IPS-11a (cell line): ENCODE data around the gene ZNF185.

ENCODE experiments used
- H3K4me3 ChIP-seq: one replicate; pipeline ENCODE4 v1.5.1; 2013; ENCODE audit warnings: low read depth, low read length, control low read depth

Gene ZNF185

DNA sequence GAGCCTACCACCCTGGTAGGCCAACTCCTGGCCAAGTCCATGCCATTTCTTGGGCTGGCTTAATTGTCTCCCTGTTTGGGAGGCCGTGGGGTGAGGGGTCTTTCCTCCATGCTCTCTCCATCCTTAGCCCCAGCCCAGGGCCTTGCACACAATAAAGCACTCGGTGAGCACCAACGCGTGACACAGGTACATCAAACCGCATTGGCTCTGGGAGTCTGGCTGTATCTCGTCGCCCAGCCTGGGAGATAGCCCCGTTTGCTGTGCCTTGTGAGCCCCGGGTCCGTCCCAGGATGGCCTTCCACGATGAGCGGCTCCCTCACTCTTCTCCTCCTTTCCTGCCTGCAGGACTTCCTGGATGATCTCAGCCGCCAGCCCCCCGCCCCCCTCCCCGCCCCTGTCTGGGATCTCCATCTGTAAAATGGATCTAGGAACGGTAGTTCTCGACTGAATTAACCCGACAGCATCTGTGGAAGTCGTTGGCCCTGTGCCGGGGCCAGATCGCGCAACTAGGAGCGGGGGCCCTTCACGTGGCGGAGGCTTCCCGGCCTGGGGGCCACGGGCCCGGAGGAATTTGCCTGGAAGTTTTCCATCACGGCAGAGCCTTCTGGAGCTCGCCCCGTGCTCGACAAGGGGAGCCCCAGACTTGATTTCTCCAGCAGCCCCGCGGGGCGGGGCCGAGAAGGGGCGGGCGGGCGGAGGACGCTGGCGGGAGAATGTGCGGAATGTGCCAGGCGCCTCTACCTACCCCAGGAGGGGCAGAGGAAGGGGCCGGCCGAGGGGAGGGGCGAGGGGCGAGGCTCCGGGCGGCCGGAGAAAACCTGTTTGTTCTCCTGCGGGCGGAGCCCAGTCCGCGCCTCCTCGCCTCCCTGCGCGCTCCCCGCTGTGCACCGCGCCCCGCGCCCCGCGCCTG is at the start of gene ZNF185:
Gene ZNF185 (plus strand): TSS at position 846 of the 910 bp plus-strand sequence. CDS start 16,423 bp downstream, outside the sequence.
- H3K4me3 ChIP-seq: peak within 1 kb of the TSS; percentile 17

DNA sequence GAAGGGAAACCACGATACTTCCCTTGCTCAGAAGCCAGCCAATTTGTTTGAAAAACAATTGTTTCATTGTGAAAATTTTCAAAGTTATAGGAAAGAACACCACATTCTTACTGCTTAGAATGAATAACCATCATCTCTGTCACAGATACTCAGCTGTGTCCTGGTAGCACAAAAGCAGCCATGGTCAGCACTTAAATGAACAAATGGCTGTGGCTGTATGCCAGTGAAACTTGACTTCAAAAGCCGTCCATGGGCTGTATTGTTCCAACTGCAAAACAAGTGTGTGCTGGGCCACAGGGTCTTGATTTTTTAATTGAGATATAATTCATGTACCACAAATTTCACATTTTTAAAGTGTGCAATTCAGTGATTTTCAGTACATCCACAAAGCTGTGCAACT is 47.4 kb upstream of the ZNF185 start:
- H3K4me3 ChIP-seq: no peak overlapping the region

DNA sequence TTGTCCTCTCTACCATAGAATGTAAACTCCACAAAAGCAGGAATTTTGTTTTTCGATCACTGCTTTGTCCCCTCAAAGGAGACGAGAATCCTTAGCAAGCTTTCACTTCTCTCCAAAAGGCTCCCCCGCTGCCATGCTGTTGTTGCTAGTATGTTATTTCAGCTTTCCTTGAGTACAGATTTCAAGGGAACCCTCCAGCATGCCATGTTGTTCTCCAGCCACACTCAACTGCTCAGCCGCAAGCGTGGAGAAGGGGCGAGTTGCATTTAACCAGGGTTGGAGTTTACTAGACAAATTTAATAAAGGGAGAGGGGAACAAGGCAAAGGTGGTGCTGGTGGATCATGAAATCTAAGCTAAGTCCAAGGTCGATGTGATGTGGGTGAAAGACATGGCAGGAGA is 43.9 kb upstream of the ZNF185 start:
- no peak overlapping the region for H3K4me3 ChIP-seq

DNA sequence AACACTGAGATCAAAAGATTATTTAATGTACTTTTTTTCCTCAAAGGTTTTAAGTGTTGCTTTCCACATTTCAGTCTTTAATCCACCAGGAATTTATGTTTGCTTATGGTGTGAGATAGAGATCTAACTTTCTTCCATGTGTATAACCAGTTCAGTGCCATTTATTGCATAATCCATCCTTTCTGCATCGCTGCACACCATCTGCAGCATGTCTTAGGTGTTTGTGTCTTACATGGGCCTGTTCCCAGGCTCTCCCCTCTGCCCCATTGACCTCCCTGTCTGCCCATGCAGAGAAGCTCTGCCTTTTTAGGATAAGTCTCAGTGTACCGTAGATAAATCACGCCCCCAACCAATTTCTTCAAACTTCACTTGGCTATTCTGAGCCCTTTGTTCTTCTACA is 36.8 kb upstream of the ZNF185 start:
- no peak overlapping the region for H3K4me3 ChIP-seq

DNA sequence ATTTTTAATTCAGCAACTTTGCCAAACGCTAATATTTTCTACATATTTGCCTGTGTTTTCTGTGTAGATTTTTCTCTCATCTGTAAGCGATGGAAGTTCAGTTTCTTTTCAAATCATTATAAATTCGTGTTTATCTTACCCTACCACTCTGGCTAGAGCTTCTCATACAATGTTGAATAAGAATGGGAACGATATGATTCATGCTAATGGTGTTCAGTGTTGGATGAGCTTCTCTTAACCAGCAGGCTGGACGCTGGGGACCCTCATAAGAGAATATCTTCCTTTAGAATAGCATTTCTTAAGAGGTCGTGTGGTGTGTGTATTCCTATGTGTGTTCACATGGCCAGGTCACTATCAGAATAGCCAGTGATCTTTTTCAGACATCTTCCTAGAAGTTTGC is 36.0 kb upstream of the ZNF185 start:
- H3K4me3 ChIP-seq: no peak overlapping the region

DNA sequence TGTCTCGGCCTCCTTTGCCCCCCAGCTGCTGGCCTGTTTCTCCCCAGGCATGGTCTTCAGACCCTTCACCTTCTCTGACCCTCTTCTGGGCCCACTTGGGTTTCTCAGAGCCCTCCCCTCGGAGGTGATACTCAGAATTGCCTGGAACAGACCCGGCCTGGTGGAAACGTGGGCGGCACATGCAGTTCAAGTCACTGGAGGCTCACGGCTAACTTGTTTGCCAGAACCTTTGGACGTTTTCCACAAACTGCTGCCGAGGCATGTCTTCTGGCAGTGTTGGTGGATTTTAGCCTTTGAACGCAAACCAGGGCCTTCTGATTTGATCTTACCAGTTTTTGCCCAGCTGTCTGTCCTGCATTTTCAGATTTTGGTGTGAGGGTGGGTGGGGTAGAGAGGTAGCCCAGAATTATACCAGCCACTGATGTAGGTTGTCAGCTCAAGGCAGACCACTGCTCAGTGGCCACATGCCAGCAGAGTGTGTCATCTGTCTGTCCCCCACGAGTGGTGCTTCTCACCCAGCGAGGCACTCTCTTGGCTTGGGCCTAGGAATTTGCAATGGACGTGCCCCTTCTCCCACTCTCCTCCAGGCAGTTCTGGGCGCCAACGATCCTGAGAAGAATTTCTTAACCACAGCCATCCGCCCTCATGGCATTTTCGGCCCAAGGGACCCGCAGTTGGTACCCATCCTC is 32.5 kb upstream of the ZNF185 start:
- no peak overlapping the region for H3K4me3 ChIP-seq

DNA sequence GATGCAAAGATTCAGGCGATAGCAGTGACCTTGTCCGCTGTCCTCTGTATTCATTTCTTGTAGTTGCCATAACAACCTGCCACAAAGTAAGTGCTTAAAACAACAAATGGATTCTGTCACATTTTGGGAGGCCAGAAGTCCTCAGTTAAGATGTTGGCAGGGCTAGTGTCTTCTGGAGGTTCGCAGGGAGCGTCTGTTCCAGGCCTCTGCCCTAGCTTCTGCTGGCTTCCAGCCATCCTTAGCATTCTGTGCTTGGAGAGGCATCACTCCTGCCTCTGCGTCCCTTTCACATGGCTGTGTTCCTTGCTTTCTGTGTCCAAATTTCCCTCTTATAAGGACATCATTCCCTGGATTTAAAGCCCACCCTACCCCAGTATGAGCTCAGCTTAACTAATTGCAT is 31.5 kb upstream of the ZNF185 start:
- H3K4me3 ChIP-seq: no peak overlapping the region

DNA sequence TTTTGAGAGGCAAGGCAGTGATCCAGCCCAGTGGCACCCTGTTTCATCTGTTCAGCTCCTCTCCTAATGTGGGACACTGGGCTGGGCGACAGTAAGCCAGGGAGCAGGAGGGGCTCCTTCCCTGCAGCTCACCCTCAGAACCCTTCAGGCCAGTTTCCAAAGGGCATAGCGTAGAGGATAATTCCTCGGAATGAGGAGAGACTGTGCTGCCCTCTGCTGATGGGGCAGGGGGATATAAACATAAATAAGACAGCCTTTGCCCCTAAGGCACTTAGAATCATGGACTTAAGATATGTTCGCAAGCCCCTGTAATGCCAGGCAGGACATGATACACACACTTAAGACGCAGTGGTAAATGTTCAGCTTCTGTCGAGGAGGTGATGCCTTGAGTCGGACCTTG is 27.9 kb upstream of the ZNF185 start:
- no peak overlapping the region for H3K4me3 ChIP-seq

DNA sequence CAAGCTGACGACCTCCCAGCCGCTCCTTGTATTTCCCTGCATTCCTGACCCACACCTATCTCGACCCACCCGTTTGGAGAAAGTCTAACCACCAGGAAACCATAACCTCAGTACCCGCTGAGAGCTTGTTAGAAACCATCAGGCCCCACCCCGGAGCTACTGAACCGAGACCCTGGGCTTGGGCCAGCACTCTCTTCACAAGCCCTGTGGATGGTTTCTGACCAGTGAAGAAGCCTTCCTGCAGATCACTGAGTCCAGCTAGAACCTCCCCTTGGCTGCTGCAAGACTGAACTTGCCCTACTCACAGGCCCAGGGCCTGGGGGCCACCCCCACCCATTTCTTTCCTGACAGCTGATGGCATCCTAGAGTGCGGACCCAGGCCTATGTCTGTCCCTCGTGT is 26.6 kb upstream of the ZNF185 start:
- no peak overlapping the region for H3K4me3 ChIP-seq

DNA sequence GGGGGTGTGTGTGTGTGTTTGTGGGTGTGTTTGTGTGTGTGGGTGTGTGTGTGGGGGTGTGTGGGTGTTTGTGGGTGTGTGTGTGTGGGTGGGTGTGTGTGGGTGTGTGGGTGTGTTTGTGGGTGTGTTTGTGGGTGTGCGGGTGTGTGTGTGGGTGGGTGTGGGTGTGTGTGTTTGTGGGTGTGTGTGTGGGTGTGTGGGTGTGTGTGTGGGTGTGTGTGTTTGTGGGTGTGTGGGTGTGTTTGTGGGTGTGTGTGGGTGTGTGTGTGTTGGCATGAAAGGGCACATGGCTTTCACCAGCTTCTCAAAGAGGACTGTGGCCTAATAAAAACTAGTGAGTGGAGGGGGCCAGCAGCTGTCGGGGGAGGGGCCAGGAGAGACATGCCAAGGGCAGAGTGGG is 25.3 kb upstream of the ZNF185 start:
- no peak overlapping the region for H3K4me3 ChIP-seq

DNA sequence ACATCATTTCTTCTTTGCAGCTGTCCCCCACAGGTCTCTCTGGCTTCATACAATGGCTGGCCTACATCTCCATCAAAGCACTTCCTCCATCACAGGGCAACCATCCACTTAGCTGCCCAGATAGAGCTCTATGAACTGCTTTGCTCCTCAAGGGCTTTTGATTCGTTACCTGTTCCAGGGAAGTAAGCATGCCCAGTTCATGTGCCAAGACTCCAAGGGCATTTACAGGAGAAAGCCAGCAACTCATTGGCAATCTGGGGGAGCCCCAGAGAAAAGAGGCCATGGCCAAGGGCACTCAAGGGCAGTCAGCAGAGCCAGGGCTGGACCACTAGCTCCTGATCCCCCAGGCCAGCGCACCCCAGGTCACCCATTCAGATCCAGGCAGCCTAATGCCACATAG is 24.5 kb upstream of the ZNF185 start:
- no peak overlapping the region for H3K4me3 ChIP-seq

DNA sequence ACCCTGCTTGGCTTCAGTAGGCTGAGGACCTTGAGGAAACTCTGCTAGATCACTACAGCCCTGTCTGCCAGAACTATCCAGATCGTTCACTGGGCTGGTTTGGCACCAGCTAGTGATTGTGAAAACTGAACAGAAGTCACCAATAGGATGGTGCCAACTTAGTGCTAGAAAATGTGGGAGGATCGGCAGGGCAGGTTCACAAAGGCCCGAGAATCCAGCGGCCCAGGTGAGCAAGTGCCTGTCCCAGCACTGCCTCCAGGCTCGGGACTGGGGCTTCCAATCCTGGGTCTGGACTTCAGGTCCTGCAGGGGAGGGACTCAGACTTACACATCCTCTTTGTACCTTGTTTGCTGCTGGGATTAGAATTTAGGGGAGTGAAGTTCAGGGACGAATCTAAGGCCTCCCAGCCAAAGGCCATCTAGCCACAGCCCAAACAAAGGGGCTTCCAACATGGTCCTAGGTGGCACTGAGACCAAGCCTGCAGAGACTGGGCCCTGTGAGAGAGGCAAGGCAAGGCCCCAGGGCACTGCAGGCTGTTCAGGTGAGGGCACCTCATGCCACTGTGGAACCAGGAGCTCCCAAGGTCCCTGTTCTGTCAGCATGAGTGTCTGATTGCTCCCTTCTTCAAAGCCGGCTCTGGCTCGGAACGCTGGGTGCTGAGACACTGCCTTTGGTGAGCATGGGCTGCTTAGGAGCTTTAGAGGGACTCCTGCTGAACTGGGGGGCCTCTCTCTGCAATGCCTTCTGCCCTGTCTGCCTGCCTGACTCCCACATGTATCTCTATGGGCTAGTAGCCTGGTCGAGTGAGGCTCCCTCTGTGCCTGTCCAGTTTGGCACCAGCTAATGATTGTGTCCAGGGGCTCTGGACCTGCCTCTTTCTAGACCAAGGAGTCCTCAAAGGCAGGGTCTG is 20.7 kb upstream of the ZNF185 start:
- no peak overlapping the region for H3K4me3 ChIP-seq

DNA sequence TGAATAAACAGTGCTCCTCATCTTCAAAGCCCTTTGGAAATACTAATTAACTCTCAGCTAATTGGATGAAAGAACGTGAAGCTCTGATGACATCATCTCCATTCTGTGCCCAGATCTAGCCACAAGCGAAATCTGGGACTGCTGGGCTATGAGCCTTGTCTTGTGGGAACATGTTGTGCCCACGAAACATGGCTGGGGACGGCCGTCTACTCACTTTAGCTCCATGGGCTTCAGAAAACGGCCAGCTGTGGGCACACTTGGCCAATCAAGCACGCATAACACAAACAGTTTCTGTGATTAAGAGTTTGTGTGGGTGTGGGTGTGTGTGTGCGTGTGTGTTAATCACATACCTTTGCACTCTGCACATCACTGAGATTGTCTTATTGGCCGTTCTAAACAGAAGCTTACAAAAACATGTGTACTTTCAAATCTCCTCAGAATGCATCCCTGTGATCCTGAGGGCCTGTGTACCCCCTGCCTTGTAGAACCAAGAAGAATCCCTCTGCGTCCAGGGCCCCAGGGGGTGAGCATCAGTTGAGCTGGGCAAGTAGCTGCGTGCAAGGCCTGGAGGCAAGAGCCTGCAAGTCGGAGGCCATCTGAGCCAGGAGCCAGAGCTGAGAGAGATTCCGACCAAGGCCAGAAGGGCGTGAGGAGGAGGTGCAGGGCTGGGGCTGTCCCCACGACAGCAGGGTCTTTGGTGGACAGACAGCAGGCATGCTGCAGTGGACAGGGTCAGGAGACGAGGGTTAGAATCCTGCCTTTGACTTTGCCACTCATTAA is 18.7 kb upstream of the ZNF185 start:
- no peak overlapping the region for H3K4me3 ChIP-seq

DNA sequence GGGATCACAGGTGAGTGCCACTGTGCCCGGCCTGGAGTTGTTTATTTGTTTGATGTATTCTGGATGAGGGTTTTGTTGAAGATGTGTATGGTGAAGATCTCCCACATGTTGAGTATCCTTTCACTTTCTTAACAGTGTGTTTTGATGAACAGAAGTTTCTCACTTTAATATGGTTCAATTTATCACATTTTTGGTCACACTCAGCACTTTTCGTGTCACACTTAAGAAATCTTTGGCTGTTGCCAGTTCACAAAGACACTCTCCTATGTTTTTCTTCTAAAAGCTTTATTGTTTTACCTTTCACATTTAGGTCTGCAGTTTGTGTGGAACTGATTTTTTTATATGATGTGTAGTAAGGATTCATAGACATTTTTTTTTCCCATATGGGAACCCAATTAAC is 16.6 kb upstream of the ZNF185 start:
- H3K4me3 ChIP-seq: no peak overlapping the region

DNA sequence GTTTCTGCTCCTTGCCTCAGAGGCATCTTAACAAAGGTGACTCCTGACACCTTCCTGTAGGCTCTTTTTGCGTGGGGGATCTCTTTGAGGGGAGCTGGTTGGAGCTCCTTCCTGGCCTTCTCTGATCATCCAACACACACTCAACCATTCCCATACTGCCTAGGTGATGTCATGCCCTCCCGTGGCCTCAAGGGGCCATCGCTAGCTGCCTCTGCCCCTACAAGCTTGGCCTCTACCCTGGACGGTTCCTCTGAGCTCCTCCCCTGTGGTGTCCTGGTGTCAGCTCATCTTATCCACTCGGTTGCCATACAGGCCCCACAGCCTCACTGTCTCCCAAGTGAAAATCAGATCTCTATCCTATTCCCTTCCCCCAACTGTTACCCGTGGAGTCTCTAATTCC is 13.7 kb upstream of the ZNF185 start:
- no peak overlapping the region for H3K4me3 ChIP-seq

DNA sequence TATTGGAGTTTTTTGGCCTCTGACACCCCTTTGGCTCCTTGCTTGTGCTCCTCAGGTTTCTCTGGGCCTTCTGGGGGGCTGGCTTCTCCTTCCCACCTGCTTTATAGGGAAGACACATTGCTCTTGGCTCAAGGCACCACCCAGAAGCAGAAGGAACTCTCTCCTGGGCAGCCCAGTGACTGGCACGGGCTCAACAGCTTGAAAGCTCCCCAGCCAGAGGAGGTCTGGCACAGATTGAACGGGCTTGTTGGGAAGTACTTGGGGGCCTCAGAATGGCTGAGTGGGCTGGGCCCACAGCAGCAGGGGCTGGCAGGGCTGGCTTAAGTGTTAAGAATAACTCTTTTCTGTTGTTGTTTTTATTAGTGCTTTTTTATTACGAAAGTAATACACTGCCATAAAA is 11.2 kb upstream of the ZNF185 start:
- no peak overlapping the region for H3K4me3 ChIP-seq

DNA sequence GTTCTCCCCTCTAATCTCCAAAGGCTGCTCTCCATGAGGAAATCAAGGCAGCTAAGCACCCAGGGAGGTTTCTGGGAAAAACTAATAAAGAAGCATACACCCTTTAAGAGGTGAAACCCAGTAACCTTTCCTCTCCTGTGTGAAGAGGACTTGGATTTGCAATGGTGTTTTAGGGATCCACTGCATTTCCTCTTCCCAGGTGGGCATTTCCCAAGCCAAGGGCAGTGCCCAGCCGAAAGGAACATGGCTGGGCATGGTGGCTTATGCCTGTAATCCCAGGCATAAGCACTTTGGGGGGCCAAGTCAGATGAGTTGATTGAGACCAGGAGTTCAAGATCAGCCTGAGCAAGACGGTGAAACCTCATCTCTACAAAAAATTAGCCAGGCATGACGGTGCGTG is 5.4 kb upstream of the ZNF185 start:
- no peak overlapping the region for H3K4me3 ChIP-seq

DNA sequence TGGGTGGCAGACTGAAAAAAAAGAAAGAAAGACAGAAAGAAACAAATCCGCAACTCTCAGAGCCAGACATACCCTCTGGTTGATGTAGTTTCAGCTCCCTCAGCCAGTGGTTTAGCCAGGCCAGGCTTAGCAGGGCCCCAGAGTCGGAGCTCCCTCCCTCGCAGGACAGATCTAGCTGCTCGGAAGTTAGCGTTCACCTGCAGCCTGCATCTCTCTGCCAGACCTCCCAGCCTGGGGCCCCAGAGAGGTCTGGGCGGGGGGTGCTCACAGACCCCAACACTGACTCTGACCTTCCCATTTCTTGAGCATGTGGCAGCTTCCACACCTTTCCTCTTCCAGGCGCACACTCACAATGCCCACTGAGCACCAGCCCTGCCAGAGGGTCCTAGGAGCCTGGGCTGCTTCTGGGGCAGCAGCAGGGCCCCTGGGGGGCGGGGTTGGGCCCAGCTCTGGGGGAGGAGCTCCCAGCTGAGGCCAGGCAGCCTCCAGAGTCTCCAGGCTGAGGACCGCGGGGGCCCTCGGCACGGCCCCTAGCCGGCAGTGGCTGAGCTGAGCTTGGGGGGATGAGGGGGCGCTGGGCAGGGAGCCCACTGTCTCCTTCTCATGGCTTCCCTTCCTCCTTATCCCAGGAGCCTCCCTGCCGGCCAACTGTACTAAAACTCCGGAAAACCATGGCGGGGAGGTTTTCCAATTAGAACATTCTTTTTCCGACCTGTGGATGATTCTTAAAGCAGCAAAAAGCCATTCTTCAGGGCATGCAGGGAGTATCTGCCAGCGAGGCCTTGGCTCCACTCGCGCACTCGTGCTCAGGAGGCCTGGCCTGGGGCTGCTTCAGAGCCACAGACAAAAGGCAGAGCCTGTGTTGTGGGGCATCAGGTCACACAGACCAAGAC is 4.6 kb upstream of the ZNF185 start:
- no peak overlapping the region for H3K4me3 ChIP-seq

DNA sequence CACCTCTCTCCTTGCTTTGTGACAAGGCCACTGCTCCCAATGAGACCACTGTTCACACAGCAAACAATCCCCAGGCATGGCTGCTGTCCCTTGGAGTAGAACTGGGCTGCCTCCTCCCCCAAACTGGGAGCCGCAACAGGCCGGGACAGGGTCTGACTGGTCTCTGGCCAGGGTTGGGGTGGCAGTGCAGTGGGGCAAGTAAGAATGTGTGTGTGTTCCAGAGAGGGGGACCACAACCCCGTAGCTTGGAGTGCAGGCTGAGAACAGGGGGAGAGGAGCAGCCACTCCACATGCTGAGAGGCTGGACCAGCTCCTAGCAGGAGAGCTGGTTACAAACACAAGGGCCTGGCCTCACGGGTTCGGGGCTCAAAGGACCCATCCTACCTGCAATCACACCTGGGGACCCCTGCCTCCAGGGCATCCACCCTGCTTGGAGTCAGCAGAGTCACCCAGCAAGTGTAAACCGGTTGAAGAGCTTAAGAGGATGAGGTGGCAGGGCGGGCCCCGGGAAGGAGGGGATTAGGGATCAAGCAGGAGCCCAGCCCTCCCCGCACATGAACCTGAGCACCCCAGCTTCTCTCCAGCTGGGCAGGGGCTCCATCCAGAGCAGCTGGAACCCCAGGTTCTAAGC is 3.8 kb upstream of the ZNF185 start:
- H3K4me3 ChIP-seq: no peak overlapping the region
